BLaER1 treated with 17β-estradiol and CSF1 and Interleukin-3, amounts not matched to agents 10 nM and 100 nM (cell line): ENCODE results near the gene S100A7A.
A peak's percentile ranks its signal among the peaks of the same experiment; 100 is the strongest.

Source experiments
- H3K27ac ChIP-seq, 11 experiments: shearing (Covaris generic); formaldehyde crosslinking; 2 replicates each; pipeline ENCODE4 v1.8.1; 2022
- H3K27me3 ChIP-seq, 11 experiments: shearing (Covaris generic); formaldehyde crosslinking; 2 replicates each; pipeline ENCODE4 v1.8.1; 2022
- H3K36me3 ChIP-seq, 11 experiments: shearing (Covaris generic); formaldehyde crosslinking; 2 replicates each; pipeline ENCODE4 v1.8.1; 2022
- H3K4me1 ChIP-seq, 10 experiments: shearing (Covaris generic); formaldehyde crosslinking; 2 replicates each; pipeline ENCODE4 v1.8.1; 2022
- H3K4me2 ChIP-seq, 11 experiments: shearing (Covaris generic); formaldehyde crosslinking; 2 replicates each; pipeline ENCODE4 v1.8.1; 2022
- H3K4me3 ChIP-seq, 10 experiments: shearing (Covaris generic); formaldehyde crosslinking; 2 replicates each; pipeline ENCODE4 v1.8.1; 2022
- H3K9ac ChIP-seq, 11 experiments: shearing (Covaris generic); formaldehyde crosslinking; 2 replicates each; pipeline ENCODE4 v1.8.1; 2022
- H3K9me3 ChIP-seq, 11 experiments: shearing (Covaris generic); formaldehyde crosslinking; replicated peaks in 1 of 11; 2 replicates each; pipeline ENCODE4 v1.8.1; 2022
- H4K20me1 ChIP-seq, 11 experiments: shearing (Covaris generic); formaldehyde crosslinking; 2 replicates each; pipeline ENCODE4 v1.8.1; 2022
- Cebpa-rat ChIP-seq, 11 experiments: shearing (Covaris generic); IDR thresholded peaks; 2 replicates each; pipeline ENCODE4 v1.8.1; 2022

S100A7A gene

DNA sequence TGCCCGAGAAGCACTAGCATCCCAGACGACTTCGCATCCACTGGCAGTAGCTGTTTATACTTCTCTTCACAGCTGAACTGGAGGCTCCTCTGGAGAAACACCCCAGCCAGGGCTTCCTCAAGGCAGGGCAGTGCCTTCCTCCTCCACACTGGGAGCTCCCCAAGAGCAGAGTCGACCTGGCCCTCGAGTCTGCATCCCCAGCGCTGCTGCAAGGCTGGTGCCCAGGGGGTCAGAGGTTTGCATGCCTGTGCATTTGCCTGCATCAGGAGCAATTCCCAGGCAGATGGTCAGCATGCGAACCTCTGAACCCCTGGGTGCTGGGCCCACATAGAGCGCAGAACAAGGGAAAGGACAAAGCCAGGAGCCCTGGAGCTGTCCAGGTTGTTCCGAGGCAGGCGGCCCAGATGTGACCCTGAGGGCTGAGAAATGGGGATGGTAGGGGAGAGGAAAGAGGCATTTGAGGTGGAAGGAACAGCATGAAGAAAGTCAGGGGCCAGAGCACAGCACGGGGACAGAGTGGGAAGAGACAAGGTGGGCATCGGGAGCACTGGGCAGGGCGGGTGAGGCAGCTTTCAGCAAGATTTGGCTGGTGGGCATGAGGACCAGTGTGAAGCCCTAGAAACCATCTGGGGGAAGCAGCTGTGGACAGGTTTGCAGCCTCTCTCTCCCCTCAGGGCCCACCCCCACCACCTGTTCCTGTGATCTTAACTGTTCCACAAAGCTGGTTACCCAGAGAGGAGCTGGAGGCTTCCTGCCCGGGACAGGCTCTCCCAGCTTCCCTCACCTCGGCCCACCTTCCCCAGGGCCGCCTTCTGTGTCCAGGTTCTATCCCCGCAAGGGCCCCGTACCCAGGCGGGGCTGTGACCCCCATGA, 19.0 kb upstream of the S100A7A start:
- Histone ChIP-seq H3K4me1 (peaks cover 40 to 88% (median 65%) of the 10 kb centered on the region in 10 experiments), H3K27me3 (no peaks in the 10 kb centered on the region), H3K4me3 (no peak overlapping the region), H4K20me1 (no peaks in the 10 kb centered on the region), H3K4me2 (peak overlapping the region; percentile 63 to 95 (median 72)), H3K36me3 (no peaks in the 10 kb centered on the region), H3K9me3 (no peaks in the 10 kb centered on the region), H3K9ac (peak overlapping the region in 2 of 11 experiments; percentile 4 to 14; a peak in 2 of 22 replicates), H3K27ac (peak overlapping the region in 8 of 11 experiments; percentile 5 to 50 (median 24); a peak in 10 of 22 replicates)
- TF ChIP-seq Cebpa-rat (IDR thresholded peaks at IDR 0.05) = no peak

- H3K4me1 ChIP-seq = peaks cover 40 to 81% (median 59%) of the 10 kb centered on the region in 10 experiments
- no peaks in the 10 kb centered on the region for H3K9me3 ChIP-seq
- H3K4me3 ChIP-seq = no peak overlapping the region
- H3K27ac ChIP-seq = peak overlapping the region in 6 of 11 experiments; percentile 11 to 50 (median 36); a peak in 7 of 22 replicates
- no peak for TF ChIP-seq Cebpa-rat (IDR thresholded peaks at IDR 0.05)
- H3K9ac ChIP-seq = no peak overlapping the region; a peak in 1 of 22 replicates
- no peaks in the 10 kb centered on the region for H3K36me3 ChIP-seq
- H3K4me2 ChIP-seq = peak overlapping the region; percentile 63 to 95 (median 72)
- H3K27me3 ChIP-seq = no peaks in the 10 kb centered on the region
- H4K20me1 ChIP-seq = no peaks in the 10 kb centered on the region
Observed at GRCh38 chr1:153397924-153398651, 18.2 kb upstream of the S100A7A start.

- Histone ChIP-seq H3K4me1 (peaks cover 35 to 75% (median 49%) of the 10 kb centered on the region in 10 experiments), H4K20me1 (no peaks in the 10 kb centered on the region), H3K9ac (no peak overlapping the region), H3K27ac (peak overlapping the region in 2 of 11 experiments; percentile 0; a peak in 2 of 22 replicates), H3K4me3 (no peak overlapping the region), H3K4me2 (peak overlapping the region in 5 of 11 experiments; percentile 63 to 95 (median 70); a peak in 8 of 22 replicates), H3K36me3 (no peaks in the 10 kb centered on the region), H3K9me3 (no peaks in the 10 kb centered on the region), H3K27me3 (no peaks in the 10 kb centered on the region)
- TF ChIP-seq Cebpa-rat (IDR thresholded peaks at IDR 0.05) = no peak
Observed at GRCh38 chr1:153399401-153400055, 16.8 kb upstream of the S100A7A start.

DNA sequence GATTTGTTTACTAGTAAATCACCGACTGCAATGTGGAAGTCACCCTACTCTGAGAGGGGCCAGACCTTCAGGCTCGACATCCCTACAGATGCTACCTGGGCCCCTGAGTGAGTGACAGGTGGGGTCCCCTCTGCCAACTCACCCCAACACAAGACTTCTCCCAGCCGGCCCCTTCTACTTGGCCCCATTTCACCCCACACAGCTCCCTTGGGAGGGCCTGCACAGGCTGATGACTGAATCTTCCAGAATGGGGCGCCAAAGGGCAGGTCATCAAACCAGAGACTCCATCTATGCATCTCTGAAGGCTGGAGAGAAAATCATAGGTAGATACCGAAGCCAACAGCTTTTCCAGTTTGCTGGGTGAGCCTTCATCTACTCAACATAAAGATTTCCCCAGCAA, 16.1 kb upstream of the S100A7A start:
- no peak overlapping the region for H3K4me3 ChIP-seq
- H3K36me3 ChIP-seq = no peaks in the 10 kb centered on the region
- H3K27me3 ChIP-seq = no peaks in the 10 kb centered on the region
- H3K27ac ChIP-seq = peak overlapping the region in 1 of 11 experiments; percentile 0; a peak in 1 of 22 replicates
- H3K9ac ChIP-seq = no peak overlapping the region
- H3K4me2 ChIP-seq = peak overlapping the region in 5 of 11 experiments; percentile 18 to 63 (median 36); a peak in 6 of 22 replicates
- TF ChIP-seq Cebpa-rat (IDR thresholded peaks at IDR 0.05) = no peak
- H3K9me3 ChIP-seq = no peaks in the 10 kb centered on the region
- peaks cover 28 to 74% (median 42%) of the 10 kb centered on the region in 10 experiments for H3K4me1 ChIP-seq
- H4K20me1 ChIP-seq = no peaks in the 10 kb centered on the region

DNA sequence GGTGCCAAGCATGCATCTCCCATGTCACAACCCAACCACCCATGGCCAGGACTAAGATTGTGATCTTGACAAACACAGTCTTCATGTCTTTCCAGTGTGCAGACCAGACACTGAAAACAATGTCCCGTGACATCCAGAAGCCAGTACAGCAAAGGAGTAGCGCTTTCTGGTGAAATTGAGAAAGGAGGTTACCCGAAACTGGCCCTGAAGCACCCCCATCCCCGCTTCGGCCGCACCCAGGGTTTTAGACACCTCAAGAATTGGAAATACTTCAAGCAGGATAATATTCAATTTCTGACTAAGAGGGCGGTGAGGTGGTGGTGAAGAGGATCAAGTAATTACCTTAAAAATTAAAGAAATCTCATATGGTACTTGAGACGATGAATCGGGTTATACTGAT, 14.9 kb upstream of the S100A7A start:
- Histone ChIP-seq H3K27me3 (no peaks in the 10 kb centered on the region), H3K9me3 (no peaks in the 10 kb centered on the region), H3K4me3 (no peak overlapping the region), H3K27ac (no peak overlapping the region), H3K9ac (no peak overlapping the region), H3K36me3 (no peaks in the 10 kb centered on the region), H3K4me2 (no peak overlapping the region), H4K20me1 (no peaks in the 10 kb centered on the region), H3K4me1 (peaks cover 16 to 61% (median 30%) of the 10 kb centered on the region in 10 experiments)
- no peak for TF ChIP-seq Cebpa-rat (IDR thresholded peaks at IDR 0.05)

DNA sequence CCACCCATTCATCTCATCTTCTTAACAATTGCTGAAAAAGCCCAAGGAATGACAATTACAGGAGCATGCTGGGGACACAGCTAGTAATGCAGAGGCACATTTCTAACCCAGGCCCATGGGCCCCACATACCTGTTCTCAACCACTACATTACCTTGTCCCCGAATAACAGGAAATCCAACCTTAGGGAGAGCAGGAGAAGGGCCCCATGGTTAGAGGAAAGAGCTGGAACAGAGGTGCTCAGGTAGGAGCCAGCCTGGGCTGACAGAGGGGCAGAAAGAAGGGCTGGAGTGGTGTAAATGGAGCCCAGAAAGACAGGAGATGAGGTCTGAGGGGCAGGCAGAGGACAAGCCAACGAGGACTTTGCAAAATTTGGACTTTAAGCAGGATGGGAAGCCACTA, 14.1 kb upstream of the S100A7A start:
- Histone ChIP-seq H3K9ac (no peak overlapping the region), H3K4me1 (peaks cover 8 to 60% (median 23%) of the 10 kb centered on the region in 10 experiments), H3K27me3 (no peaks in the 10 kb centered on the region), H3K27ac (no peak overlapping the region), H3K4me2 (peak overlapping the region in 2 of 11 experiments; percentile 20; a peak in 2 of 22 replicates), H3K4me3 (no peak overlapping the region), H3K36me3 (no peaks in the 10 kb centered on the region), H4K20me1 (no peaks in the 10 kb centered on the region), H3K9me3 (no peaks in the 10 kb centered on the region; a peak in 1 of 22 replicates)
- no peak for TF ChIP-seq Cebpa-rat (IDR thresholded peaks at IDR 0.05)

GRCh38 chr1:153403421-153404085, 12.8 kb upstream of the S100A7A start:
- Histone ChIP-seq H3K9me3 (no peaks in the 10 kb centered on the region; a peak in 1 of 22 replicates), H3K4me1 (peaks cover 0 to 60% (median 10%) of the 10 kb centered on the region in 10 experiments; a peak in 12 of 20 replicates), H3K27me3 (no peaks in the 10 kb centered on the region), H3K4me3 (no peak overlapping the region), H3K4me2 (peak overlapping the region in 1 of 11 experiments; percentile 48; a peak in 3 of 22 replicates), H3K9ac (no peak overlapping the region), H3K36me3 (no peaks in the 10 kb centered on the region), H3K27ac (0 out of 22 replicates have a peak overlapping the region, but pooled peaks of 1 of the 11 experiments have one; percentile 14), H4K20me1 (no peaks in the 10 kb centered on the region)
- TF ChIP-seq Cebpa-rat (IDR thresholded peaks at IDR 0.05) = no peak

DNA sequence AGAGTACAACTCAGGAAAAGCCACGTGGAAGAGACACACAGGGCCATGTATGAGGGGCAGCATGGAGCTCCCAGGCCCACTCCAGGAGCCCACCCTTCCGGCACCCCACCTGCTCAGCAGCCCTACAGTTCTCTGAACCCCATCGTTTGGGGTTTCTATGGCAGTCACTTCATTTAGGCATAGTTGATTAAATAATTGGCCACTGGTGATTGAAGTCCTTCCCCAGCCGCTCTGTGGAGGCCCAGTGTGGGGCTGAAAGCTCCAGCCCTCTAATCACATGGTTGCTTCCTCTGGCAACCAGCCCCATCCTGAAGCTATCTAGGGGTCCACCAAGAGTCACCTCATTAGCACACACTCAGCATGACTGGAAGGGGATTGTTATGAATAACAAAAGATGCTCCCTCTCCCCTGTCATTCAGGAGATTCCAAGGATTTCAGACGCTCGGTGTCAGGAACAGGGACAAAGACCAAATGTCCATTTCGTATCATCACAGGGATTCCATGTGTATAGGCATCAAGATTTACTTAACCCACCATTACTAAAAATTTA, 12.2 kb upstream of the S100A7A start:
- Histone ChIP-seq H4K20me1 (no peaks in the 10 kb centered on the region), H3K9ac (no peak overlapping the region), H3K27ac (0 out of 22 replicates have a peak overlapping the region, but pooled peaks of 1 of the 11 experiments have one; percentile 14), H3K9me3 (peaks cover 0 to under 1% (median 0%) of the 10 kb centered on the region in 11 experiments; a peak in 1 of 22 replicates), H3K27me3 (no peaks in the 10 kb centered on the region), H3K36me3 (no peaks in the 10 kb centered on the region), H3K4me1 (peaks cover 0 to 60% (median 6%) of the 10 kb centered on the region in 10 experiments; a peak in 9 of 20 replicates), H3K4me3 (no peak overlapping the region), H3K4me2 (peak overlapping the region in 2 of 11 experiments; percentile 34 to 48; a peak in 5 of 22 replicates)
- TF ChIP-seq Cebpa-rat (IDR thresholded peaks at IDR 0.05) = no peak
